ENCODE measurements around the gene DNAJC25. TPM values are rescaled to one million over a fixed set of nuclear protein-coding genes. Genes with fewer than 3 reads are reported as not detected.
A peak's percentile ranks its signal among the peaks of the same experiment; 100 is the strongest.

DNAJC25 gene
- total RNA-seq, 1 donor from 2014 or later: 9.6 TPM

- Mint-ChIP-seq H3K4me3 (peak overlapping the region; percentile 37), H3K36me3 (peaks cover 13% of the 10 kb centered on the region), H3K27me3 (no peaks in the 10 kb centered on the region), H3K4me1 (ENCODE audit: unreplicated experiment) (peaks cover 36% of the 10 kb centered on the region), H3K9me3 (no peaks in the 10 kb centered on the region), H3K27ac (peak overlapping the region; percentile 68)
- DNase-seq (ENCODE audit: extremely low spot score, unreplicated experiment): no peak
- TF ChIP-seq, protein P1, sequence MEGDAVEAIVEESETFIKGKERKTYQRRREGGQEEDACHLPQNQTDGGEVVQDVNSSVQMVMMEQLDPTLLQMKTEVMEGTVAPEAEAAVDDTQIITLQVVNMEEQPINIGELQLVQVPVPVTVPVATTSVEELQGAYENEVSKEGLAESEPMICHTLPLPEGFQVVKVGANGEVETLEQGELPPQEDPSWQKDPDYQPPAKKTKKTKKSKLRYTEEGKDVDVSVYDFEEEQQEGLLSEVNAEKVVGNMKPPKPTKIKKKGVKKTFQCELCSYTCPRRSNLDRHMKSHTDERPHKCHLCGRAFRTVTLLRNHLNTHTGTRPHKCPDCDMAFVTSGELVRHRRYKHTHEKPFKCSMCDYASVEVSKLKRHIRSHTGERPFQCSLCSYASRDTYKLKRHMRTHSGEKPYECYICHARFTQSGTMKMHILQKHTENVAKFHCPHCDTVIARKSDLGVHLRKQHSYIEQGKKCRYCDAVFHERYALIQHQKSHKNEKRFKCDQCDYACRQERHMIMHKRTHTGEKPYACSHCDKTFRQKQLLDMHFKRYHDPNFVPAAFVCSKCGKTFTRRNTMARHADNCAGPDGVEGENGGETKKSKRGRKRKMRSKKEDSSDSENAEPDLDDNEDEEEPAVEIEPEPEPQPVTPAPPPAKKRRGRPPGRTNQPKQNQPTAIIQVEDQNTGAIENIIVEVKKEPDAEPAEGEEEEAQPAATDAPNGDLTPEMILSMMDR (conservative IDR thresholded peaks at IDR 0.05): no peak
These were observed 3.7 kb downstream of the DNAJC25 start for GRCh38 chr9:111634860-111635259.

DNA sequence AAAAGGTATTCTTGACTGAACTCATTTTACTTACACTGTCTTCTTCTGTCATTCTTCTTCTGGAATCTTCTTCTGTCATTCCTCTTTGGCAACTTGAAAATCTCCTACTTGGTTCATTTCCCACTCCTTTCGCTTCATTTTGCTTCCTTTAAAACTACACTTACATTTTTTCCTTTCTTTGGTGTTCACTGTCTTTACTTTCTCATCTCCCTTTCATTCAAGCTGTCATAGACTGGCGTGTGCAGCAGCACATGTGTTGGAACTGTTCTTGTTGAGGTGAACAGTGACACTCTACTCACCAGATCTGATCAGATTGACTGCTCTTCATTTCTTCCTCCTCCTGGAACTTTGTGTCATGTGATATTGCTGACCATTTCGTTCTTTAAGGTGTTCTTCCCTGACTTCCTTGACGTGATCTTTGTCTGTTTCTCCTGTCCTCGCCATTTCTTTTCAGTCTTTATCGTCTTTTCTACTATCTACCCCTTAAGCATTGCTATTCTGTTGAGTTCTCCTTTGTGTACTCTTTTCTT, 6.4 kb downstream of the DNAJC25 start:
- Mint-ChIP-seq H3K27ac (no peak overlapping the region), H3K27me3 (no peaks in the 10 kb centered on the region), H3K9me3 (no peaks in the 10 kb centered on the region), H3K4me1 (ENCODE audit: unreplicated experiment) (peaks cover 32% of the 10 kb centered on the region), H3K4me3 (no peak overlapping the region), H3K36me3 (peaks cover 10% of the 10 kb centered on the region)
- no peak for DNase-seq (ENCODE audit: extremely low spot score, unreplicated experiment)
- TF ChIP-seq, protein P1 (conservative IDR thresholded peaks at IDR 0.05): no peak

GRCh38 chr9:111644195-111644772, 13.2 kb downstream of the DNAJC25 start:
- Mint-ChIP-seq H3K36me3 (peaks cover 25% of the 10 kb centered on the region), H3K9me3 (no peaks in the 10 kb centered on the region), H3K27ac (no peak overlapping the region), H3K27me3 (no peaks in the 10 kb centered on the region), H3K4me1 (ENCODE audit: unreplicated experiment) (no peaks in the 10 kb centered on the region), H3K4me3 (no peak overlapping the region)
- no peak for DNase-seq (ENCODE audit: extremely low spot score, unreplicated experiment)
- TF ChIP-seq, protein P1 (conservative IDR thresholded peaks at IDR 0.05): no peak

- Mint-ChIP-seq H3K4me3 (no peak overlapping the region), H3K27me3 (no peaks in the 10 kb centered on the region), H3K36me3 (peaks cover 33% of the 10 kb centered on the region), H3K27ac (no peak overlapping the region), H3K9me3 (no peaks in the 10 kb centered on the region), H3K4me1 (ENCODE audit: unreplicated experiment) (no peaks in the 10 kb centered on the region)
- TF ChIP-seq, protein P1 (conservative IDR thresholded peaks at IDR 0.05): no peak
- no peak for DNase-seq (ENCODE audit: extremely low spot score, unreplicated experiment)
These were observed 14.7 kb downstream of the DNAJC25 start for GRCh38 chr9:111645806-111646205.

DNA sequence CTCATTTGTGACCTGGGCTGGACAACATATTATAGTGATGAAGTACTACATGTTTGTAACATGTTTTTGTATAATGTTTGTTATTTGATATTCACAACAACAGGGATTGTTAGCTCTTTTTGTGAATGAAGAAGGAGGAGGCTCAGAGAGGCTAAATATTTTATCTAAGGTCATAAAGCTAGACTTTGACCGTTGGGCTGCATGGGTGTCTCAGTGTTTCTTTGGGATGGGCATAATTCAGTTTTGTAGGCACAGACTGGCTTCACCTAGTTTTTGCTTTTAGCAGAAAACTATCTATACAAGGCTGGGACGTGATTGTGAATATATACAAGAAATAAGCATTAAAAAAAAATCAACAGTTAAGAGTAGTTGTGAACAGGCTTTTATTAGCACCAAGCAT, 15.3 kb downstream of the DNAJC25 start:
- no peak for DNase-seq (ENCODE audit: extremely low spot score, unreplicated experiment)
- Mint-ChIP-seq H3K36me3 (peaks cover 33% of the 10 kb centered on the region), H3K4me3 (no peak overlapping the region)

More for the DNA sequence above, 15.3 kb downstream of the DNAJC25 start:
- H3K4me1 Mint-ChIP-seq (ENCODE audit: unreplicated experiment): no peaks in the 10 kb centered on the region
- H3K9me3 Mint-ChIP-seq: no peaks in the 10 kb centered on the region
- no peak overlapping the region for H3K27ac Mint-ChIP-seq
- H3K27me3 Mint-ChIP-seq: no peaks in the 10 kb centered on the region
- TF ChIP-seq, protein P1 (conservative IDR thresholded peaks at IDR 0.05): no peak

Data from type B pancreatic cell (in vitro differentiated cells).